ENCODE data around the gene OBSCN.

DNA sequence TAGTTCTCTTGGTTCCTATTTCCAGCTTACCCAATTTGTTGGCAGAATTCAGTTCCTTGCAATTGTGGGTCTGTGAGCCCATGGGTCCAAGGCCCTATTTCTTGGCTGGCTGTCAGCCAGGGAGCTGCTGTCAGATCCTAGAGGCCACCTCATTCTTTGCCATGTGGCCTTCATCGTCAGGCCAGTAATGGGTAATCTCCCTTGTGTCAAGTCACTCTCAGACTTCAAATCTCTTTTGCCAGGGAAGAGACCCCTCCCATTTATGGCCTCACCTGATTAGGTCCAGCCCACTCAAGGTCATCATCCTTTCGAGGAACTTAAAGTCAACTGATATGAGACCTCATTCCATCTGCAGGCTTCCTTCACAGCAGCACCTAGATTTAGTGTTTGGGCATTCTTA is 17.9 kb downstream of the OBSCN start:
- TF ChIP-seq, protein P1, sequence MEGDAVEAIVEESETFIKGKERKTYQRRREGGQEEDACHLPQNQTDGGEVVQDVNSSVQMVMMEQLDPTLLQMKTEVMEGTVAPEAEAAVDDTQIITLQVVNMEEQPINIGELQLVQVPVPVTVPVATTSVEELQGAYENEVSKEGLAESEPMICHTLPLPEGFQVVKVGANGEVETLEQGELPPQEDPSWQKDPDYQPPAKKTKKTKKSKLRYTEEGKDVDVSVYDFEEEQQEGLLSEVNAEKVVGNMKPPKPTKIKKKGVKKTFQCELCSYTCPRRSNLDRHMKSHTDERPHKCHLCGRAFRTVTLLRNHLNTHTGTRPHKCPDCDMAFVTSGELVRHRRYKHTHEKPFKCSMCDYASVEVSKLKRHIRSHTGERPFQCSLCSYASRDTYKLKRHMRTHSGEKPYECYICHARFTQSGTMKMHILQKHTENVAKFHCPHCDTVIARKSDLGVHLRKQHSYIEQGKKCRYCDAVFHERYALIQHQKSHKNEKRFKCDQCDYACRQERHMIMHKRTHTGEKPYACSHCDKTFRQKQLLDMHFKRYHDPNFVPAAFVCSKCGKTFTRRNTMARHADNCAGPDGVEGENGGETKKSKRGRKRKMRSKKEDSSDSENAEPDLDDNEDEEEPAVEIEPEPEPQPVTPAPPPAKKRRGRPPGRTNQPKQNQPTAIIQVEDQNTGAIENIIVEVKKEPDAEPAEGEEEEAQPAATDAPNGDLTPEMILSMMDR (conservative IDR thresholded peaks at IDR 0.05): no peak
- no peak for TF ChIP-seq ZFX (IDR thresholded peaks at IDR 0.05)

All from C4-2B (cell line).